GM12872 (cell line): ENCODE measurements around the gene IGDCC3.
A peak's percentile ranks its signal among the peaks of the same experiment; 100 is the strongest.

Experiments
- TF ChIP-seq, protein P1 (sequence below): IDR thresholded peaks from 3 replicates; pipeline ENCODE4 v1.5.1; 2011; ENCODE audit warnings: low read depth, mild to moderate bottlenecking, low read length, moderate library complexity; ENCODE audit not compliant: insufficient read depth

IGDCC3 gene

DNA sequence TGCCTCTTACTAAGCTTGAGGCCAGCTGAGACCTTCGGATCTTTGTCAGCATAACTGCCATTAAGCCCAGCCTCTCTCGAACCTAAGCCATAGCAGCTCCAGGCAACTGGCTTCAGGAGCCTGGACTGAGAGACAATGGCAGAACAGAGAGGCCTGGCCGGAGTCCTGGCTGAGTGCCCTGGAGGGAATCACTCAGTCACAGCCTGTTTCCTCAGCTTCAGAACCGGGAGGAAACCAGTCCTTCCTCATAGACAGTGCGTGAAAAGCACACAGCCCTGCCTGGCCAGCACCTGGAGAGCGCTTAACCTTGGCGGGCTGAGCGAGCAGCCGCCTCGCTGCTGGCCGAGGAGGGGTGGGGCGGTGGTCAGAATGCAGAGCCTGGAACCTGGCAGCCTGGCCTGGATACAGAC lies 51.7 kb downstream of the IGDCC3 start:
- TF ChIP-seq, protein P1, sequence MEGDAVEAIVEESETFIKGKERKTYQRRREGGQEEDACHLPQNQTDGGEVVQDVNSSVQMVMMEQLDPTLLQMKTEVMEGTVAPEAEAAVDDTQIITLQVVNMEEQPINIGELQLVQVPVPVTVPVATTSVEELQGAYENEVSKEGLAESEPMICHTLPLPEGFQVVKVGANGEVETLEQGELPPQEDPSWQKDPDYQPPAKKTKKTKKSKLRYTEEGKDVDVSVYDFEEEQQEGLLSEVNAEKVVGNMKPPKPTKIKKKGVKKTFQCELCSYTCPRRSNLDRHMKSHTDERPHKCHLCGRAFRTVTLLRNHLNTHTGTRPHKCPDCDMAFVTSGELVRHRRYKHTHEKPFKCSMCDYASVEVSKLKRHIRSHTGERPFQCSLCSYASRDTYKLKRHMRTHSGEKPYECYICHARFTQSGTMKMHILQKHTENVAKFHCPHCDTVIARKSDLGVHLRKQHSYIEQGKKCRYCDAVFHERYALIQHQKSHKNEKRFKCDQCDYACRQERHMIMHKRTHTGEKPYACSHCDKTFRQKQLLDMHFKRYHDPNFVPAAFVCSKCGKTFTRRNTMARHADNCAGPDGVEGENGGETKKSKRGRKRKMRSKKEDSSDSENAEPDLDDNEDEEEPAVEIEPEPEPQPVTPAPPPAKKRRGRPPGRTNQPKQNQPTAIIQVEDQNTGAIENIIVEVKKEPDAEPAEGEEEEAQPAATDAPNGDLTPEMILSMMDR, result no peak

DNA sequence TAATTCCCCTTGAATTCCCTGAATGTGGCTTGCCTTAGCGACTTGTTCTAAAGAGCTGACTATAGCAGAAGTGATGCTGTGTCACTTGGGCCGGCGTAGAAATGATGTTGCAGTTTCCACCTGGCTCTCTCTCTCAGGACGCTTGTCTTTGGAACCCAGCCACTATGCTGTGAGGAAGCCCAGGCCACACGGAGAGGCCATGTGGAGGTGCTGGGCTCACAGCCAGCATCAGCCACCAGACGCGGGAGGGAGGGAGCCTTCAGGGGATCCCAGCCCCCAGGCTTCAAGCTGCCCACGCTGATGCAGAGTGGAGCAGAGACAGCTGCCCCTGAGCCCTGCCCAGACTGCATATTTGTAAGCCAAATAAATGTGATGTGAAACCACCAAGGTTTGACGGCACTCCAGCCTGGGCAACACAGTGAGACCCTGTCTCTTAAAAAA lies 54.7 kb downstream of the IGDCC3 start:
- TF ChIP-seq, protein P1, result no peak

DNA sequence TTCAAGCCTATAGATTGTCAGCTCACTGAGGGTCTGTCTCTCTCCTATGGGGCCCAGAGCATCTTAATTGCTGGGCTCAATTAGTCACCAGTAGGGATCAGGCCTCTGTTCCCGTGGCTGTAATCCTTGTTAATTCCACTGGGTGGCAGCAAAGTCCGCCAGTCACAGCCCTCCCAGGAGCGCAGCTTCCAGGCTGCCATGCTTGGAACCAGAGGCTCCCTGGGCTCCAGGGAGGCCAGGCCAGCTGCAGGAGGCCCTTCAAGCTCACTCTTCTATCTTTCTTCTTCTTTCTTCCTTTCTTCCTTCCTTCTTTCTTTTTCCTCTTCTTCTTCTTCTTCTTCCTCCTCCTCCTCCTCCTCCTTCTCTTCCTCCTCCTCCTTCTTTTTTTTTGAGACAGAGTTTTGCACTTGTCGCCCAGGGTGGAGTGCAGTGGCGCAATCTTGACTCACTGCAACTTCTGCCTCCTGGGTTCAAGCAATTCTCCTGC lies 58.9 kb downstream of the IGDCC3 start:
- TF ChIP-seq, protein P1, result peak; percentile 82

DNA sequence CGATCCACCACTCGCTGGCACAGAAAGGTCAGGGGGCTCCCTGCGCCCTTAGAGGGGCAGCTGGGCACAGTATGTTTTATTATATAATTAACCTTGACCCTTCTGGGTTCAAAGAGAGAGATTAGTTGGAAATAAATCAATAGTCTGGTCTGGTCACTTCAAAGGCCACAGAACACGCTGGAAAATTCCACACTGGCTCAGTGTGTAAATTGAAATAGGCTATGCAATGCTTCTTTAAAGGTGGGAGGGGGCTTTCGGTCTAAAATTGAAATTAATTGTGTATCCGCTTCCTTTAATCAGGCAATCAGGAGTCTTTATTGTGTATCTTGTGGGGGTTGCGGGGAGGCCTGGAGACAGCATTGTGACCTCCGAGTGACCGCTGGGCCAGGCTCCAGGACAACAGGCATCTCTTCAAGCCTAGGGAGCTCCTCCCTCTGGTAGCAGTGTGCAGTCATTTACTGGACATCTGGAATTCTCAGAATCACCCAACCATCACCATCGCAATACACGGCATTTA lies 65.3 kb downstream of the IGDCC3 start:
- TF ChIP-seq, protein P1, result no peak

DNA sequence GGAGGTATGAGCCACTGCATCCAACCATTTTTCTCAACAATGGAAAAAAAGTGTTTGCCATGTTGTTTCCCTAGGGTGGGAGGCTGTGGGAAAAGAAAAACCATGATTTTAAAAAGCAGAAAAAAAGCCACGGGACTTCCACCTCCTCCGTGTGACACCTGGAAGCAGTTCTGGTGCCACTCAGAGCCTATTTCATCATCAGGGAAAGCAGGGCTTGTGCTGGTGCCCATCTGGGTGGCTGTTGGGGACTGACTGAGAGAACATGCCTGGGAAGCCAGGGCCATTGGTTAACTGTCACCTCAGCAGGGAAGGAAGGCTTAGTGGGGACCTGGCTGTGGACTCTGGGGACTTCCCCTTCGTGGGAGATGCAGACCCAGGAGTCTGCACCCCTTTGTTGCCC lies 66.0 kb downstream of the IGDCC3 start:
- TF ChIP-seq, protein P1, result no peak

DNA sequence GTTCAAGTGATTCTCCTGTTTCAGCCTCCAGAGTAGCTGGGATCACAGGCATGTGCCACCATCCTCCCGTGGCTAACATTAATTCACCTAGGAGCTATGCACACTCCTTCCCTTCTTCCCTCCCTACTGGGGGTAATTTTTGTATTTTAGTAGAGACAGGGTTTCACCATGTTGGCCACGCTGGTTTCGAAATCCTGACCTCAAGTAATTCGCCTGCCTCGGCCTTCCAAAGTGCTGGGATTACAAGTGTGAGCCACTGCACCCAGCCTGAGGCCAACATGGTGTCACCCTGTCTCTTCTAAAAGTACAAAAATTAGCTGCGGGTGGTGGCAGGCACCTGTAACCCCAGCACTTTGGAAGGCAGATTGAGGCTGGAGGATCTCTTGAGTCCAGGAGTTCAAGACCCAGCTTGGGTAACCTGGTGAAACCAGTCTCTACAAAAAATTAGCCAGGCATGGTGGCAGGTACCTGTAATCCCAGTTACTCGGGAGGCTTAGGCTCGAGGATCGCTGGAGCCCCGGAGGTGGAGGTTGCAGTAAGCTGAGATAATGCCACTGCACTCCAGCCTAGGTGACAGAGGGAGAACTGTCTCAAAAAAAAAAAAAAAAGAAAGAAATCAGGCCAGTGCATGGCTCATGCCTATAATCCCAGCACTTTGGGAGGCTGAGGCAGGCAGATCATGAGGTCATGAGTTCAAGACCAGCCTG lies 67.2 kb downstream of the IGDCC3 start:
- TF ChIP-seq, protein P1, result no peak

DNA sequence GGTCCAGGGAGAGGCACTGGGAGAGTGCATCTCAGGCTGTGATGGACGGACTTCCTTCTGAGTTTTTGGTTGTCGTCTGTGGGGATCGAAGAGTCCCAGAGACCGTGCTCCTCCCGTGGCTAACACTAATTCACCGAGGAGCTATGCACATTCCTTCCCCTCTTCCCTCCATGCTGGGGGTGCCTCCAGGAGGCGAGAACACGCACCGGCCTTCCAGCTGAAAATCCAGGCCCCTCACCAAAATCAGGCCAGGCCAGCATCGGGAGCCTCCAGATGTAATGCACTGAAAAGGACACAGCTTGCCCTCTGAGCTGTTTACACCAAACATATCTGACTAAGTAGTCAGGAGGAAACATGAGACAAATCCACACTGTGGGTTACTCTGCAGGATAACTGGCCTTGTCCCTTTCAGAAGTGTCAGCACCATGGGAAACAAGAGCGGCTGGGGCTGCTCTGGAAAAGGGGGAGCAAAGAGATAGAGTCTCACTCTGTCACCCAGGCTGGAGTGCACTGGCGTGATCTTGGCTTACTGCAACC lies 67.9 kb downstream of the IGDCC3 start:
- TF ChIP-seq, protein P1, result no peak
